Body of pancreas (tissue), 2 donors: ENCODE data around the gene NSUN6. TPM values are rescaled to one million over a fixed set of nuclear protein-coding genes. Genes with fewer than 3 reads are reported as not detected.

ENCODE experiments used
- total RNA-seq, 2 donors: library from RNA; depleted of rRNA; stranded (reverse); fragments of >200 nt; gene quantifications; one replicate each; pipeline ENCODE4 v1.1.0, GENCODE V29; 2016

Gene NSUN6
- total RNA-seq, 2 donors from 2014 or later: 19.5 to 21.4 TPM

Other genes with a start within 250 kb of the NSUN6 start
- gene ARL5B, start 7.8 kb upstream of the NSUN6 start, total RNA-seq: 10 to 100 TPM in 1 of 2 donors, 1 to 10 TPM in 1; 8.6 to 13.8 TPM